HG03521 (cell line): Measurements from ENCODE around the gene FHIT.

ENCODE experiments used
- ATAC-seq: cut with Tn5 transposase; IDR thresholded peaks from one replicate; pipeline ENCODE4 v1.9.1; 2021; ENCODE audit warnings: mild to moderate bottlenecking, moderate library complexity; ENCODE audit not compliant: unreplicated experiment

FHIT gene

GRCh38 chr3:61251174-61251972, at the start of gene FHIT:
FHIT (minus strand) TSS chr3:61251452.
- ATAC-seq, result peak; percentile 94

- no peak for ATAC-seq
These were observed 49.5 kb upstream of the FHIT start for GRCh38 chr3:61300786-61301185.

GRCh38 chr3:61300006-61300380, 48.7 kb upstream of the FHIT start:
- ATAC-seq, result no peak

GRCh38 chr3:61299343-61300005, 48.2 kb upstream of the FHIT start:
- no peak for ATAC-seq

- ATAC-seq, result no peak
These were observed 46.6 kb upstream of the FHIT start for GRCh38 chr3:61297821-61298220.

- ATAC-seq, result no peak
These were observed 37.2 kb upstream of the FHIT start for GRCh38 chr3:61288446-61288845.

GRCh38 chr3:61283876-61284275, 32.6 kb upstream of the FHIT start:
- ATAC-seq, result no peak

- ATAC-seq, result no peak
These were observed 27.5 kb upstream of the FHIT start for GRCh38 chr3:61278713-61279112.

- ATAC-seq, result no peak
These were observed 26.2 kb upstream of the FHIT start for GRCh38 chr3:61277411-61277810.

- ATAC-seq, result no peak
These were observed 18.2 kb upstream of the FHIT start for GRCh38 chr3:61269435-61269834.

GRCh38 chr3:61268644-61269043, 17.4 kb upstream of the FHIT start:
- no peak for ATAC-seq

GRCh38 chr3:61264281-61264680, 13.0 kb upstream of the FHIT start:
- no peak for ATAC-seq

GRCh38 chr3:61257148-61257547, 5.9 kb upstream of the FHIT start:
- no peak for ATAC-seq

GRCh38 chr3:61253756-61254155, 2.5 kb upstream of the FHIT start:
- no peak for ATAC-seq

GRCh38 chr3:61252836-61253235, 1.6 kb upstream of the FHIT start:
- no peak for ATAC-seq

GRCh38 chr3:61250784-61251173, 473 bp downstream of the FHIT start:
- ATAC-seq, result no peak

GRCh38 chr3:61248496-61248895, 2.8 kb downstream of the FHIT start:
- ATAC-seq, result no peak

GRCh38 chr3:61247191-61247590, 4.1 kb downstream of the FHIT start:
- ATAC-seq, result no peak

- ATAC-seq, result no peak
These were observed 11.4 kb downstream of the FHIT start for GRCh38 chr3:61239871-61240270.

GRCh38 chr3:61237858-61238257, 13.4 kb downstream of the FHIT start:
- peak; percentile 30 for ATAC-seq

- ATAC-seq, result peak; percentile 66
These were observed 14.7 kb downstream of the FHIT start for GRCh38 chr3:61236556-61236955.

- ATAC-seq, result no peak
These were observed 17.5 kb downstream of the FHIT start for GRCh38 chr3:61233746-61234145.

GRCh38 chr3:61231693-61232092, 19.6 kb downstream of the FHIT start:
- ATAC-seq, result no peak
